Activated naive CD8-positive, alpha-beta T cell treated with anti-CD3 and anti-CD28 coated beads, Interleukin-2, amount 10 ng/mL, durations not matched to agents 7 days and 5 days (primary cell): ENCODE measurements around the gene CSNK1E. TPM values are rescaled to one million over a fixed set of nuclear protein-coding genes. Genes with fewer than 3 reads are reported as not detected.

Experiments
- ATAC-seq: fragments of 150-1000 bp; cut with Tn5 transposase; one replicate; pipeline ENCODE4 v1.10.0; 2021; ENCODE audit warnings: low read depth, moderate library complexity
- POLR2A ChIA-PET: fragments of 350-600 bp; sonication (Branson Sonifier 250); formaldehyde crosslinking; loops from one replicate; lab custom pipeline; 2021; ENCODE audit warnings: antibody characterized with exemption; lab: Charles Lee
- DNase-seq: peaks from one replicate; pipeline ENCODE4 v3.0.0; 2021
- H3K27ac Mint-ChIP-seq: one replicate; pipeline ENCODE4 v1.8.0; 2022; ENCODE audit warnings: mild to moderate bottlenecking, mixed read lengths
- H3K27me3 Mint-ChIP-seq: one replicate; pipeline ENCODE4 v1.8.0; 2022; ENCODE audit warnings: mild to moderate bottlenecking, moderate library complexity, mixed read lengths
- H3K36me3 Mint-ChIP-seq: one replicate; pipeline ENCODE4 v1.8.0; 2021; ENCODE audit warnings: mild to moderate bottlenecking, mixed read lengths
- H3K4me1 Mint-ChIP-seq: one replicate; pipeline ENCODE4 v1.8.0; 2021; ENCODE audit warnings: mixed read lengths
- H3K4me3 Mint-ChIP-seq: one replicate; pipeline ENCODE4 v1.8.0; 2022; ENCODE audit warnings: mild to moderate bottlenecking, moderate library complexity, mixed read lengths
- H3K9me3 Mint-ChIP-seq: one replicate; pipeline ENCODE4 v1.8.0; 2021; ENCODE audit warnings: mixed read lengths
- total RNA-seq, 2 experiments: library from RNA; stranded (reverse); gene quantifications; one replicate each; pipeline ENCODE4 v1.2.3, GENCODE V29; 2021

Gene CSNK1E
- total RNA-seq, 2 experiments from 2014 or later: 98.5 to 99.3 TPM

DNA sequence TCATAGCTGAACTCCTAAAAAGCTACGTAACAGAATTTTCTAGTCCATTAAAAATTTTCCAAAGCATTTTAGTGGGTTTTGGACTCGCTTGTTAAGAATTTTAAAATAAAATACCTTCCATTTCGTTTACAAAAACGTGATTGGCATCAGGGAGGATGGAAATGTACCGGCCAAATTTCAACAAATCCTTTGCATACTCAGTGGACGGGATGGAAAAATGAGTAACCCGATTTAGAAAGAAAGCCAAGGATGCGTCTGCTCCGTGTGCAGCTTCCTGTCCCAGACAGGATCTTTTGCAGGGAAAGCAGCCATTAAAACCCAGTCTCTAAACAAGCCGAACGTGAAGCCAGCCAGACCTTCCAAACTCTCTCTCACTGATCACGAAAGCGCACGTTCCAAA is 60.1 kb downstream of the CSNK1E start:
- Mint-ChIP-seq H3K4me1 (peaks cover 2% of the 10 kb centered on the region), H3K4me3 (no peak overlapping the region), H3K27me3 (no peaks in the 10 kb centered on the region), H3K36me3 (no peaks in the 10 kb centered on the region), H3K9me3 (no peaks in the 10 kb centered on the region), H3K27ac (no peak overlapping the region)
- DNase-seq: no peak
- POLR2A ChIA-PET: interaction anchor here (0.7 kb wide), 1 partner anchor 11 kb away, joined by 4 read pairs; no protein-coding TSS in a partner anchor
- ATAC-seq: no peak

DNA sequence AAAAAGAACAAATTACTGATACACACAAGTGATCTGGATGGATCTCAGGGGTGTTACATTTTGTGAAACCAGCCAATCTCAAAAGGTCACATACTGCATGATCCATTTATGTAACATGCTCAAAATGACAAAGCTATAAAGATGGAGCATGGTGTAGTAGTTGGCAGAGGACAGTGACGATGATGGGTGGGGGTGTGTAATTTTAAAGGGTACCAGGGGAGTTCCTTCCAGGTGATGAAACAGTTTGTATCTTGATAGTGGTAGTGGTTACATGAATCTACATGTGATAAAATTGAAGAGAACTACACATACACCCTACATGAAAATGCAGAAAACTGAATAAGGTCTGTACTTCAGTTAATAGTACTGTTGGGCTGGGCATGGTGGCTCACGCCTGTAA is 61.5 kb downstream of the CSNK1E start:
- Mint-ChIP-seq H3K36me3 (no peaks in the 10 kb centered on the region), H3K27me3 (no peaks in the 10 kb centered on the region), H3K9me3 (no peaks in the 10 kb centered on the region), H3K27ac (no peak overlapping the region), H3K4me1 (peaks cover 2% of the 10 kb centered on the region), H3K4me3 (no peak overlapping the region)
- no peak for DNase-seq
- POLR2A ChIA-PET: no interaction called here
- ATAC-seq: no peak

DNA sequence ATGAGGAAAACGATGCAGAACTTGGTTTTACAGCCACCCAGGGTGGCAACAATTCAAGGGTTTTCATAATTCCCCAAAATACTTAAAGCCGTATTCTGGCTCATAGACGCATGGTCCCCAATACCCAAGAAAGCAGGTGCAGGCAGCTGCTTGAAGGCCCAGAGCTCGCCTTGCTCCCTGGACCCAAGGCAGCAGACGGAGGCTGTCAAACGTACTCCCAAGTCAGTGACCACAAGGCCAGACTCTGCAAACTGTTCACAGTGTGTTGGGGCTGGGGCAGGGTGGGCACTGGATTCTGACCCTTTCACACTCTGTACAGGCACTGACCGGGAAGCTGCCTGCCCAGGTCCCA is 65.9 kb downstream of the CSNK1E start:
- peaks cover 2% of the 10 kb centered on the region for H3K36me3 Mint-ChIP-seq
- no peaks in the 10 kb centered on the region for H3K9me3 Mint-ChIP-seq
- no peak overlapping the region for H3K4me3 Mint-ChIP-seq
- no peak overlapping the region for H3K27ac Mint-ChIP-seq
- H3K4me1 Mint-ChIP-seq: peaks cover 2% of the 10 kb centered on the region
- POLR2A ChIA-PET: no interaction called here
- H3K27me3 Mint-ChIP-seq: no peaks in the 10 kb centered on the region
- DNase-seq: no peak
- no peak for ATAC-seq

DNA sequence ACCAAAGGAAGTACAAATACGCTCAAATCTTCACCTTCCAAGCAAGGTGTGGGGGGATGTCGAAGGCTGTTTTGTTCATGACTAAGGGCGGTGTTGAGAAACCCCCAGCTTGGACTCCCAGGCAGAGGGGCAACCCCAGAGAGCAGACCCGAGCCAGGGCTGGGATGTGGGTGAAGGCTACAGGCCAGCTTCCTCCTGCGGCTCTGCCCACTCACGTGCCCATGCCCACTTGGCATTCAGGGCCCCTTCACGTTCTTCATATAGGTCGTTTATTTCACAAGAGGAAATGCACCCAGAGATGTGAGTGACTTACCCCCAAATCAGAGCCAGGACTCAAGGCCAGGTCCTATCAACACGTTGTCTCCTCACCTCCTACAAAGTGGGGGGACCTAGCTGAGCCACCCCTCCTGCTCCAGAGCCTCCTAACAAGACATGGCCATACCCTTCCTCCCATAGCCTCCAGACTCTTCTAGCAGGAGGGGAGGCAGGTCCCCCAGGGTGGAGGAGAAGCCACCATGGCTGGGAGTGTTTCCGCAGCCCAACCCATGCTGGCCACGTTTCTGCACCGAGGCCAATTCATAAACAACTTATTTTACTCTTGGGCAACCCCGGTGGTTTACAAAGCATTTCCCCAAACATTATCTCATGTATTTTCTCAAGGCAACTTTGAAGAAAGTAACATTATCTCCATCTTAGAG is 66.4 kb downstream of the CSNK1E start:
- H3K4me3 Mint-ChIP-seq: no peak overlapping the region
- no peaks in the 10 kb centered on the region for H3K27me3 Mint-ChIP-seq
- no peak overlapping the region for H3K27ac Mint-ChIP-seq
- no peaks in the 10 kb centered on the region for H3K9me3 Mint-ChIP-seq
- no peak for ATAC-seq
- POLR2A ChIA-PET: no interaction called here
- no peak for DNase-seq
- peaks cover 2% of the 10 kb centered on the region for H3K4me1 Mint-ChIP-seq
- peaks cover 2% of the 10 kb centered on the region for H3K36me3 Mint-ChIP-seq

DNA sequence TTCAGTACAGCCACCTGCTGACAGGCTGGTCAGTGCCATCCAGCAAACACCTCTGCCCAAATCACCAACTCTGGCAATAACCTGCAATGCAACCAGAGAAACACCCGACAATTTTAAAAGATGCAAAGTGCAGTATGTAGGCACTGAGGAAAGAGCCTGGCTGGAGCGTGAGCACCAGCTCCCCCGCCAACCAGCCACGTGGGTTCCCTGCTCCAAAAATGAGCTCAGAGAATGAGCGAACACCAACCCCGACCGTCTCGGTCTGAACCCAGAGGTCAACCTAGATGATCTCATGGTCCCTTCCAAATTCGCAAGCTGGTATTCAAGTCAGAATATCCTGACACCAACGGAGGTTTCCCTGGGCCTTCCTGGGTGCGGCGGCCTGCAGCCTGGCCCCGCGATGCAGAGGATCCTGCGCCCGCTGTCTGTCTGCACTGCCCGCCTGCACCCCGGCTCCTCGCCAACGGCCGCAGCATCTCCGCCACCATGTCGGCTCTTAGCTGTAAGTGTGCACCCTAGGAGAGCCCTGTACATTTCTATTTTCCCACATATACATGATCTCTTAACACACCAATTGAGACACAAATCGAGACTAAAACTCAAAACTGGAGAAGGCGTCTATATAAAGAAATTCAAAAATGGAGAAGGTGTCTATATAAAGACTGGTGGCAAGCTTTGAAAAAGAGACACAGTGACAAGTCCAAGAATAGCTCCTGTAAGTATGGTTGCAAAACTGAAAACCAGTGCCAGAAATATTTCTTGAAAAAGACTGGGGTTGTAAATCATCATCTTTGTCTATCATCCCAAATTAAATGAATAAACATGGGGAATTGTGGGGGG is 67.2 kb downstream of the CSNK1E start:
- DNase-seq (no peak), ATAC-seq (no peak)
- H3K27ac Mint-ChIP-seq: no peak overlapping the region
- peaks cover 2% of the 10 kb centered on the region for H3K36me3 Mint-ChIP-seq
- H3K27me3 Mint-ChIP-seq: no peaks in the 10 kb centered on the region
- peaks cover 2% of the 10 kb centered on the region for H3K4me1 Mint-ChIP-seq
- POLR2A ChIA-PET: no interaction called here
- H3K4me3 Mint-ChIP-seq: no peak overlapping the region
- no peaks in the 10 kb centered on the region for H3K9me3 Mint-ChIP-seq

DNA sequence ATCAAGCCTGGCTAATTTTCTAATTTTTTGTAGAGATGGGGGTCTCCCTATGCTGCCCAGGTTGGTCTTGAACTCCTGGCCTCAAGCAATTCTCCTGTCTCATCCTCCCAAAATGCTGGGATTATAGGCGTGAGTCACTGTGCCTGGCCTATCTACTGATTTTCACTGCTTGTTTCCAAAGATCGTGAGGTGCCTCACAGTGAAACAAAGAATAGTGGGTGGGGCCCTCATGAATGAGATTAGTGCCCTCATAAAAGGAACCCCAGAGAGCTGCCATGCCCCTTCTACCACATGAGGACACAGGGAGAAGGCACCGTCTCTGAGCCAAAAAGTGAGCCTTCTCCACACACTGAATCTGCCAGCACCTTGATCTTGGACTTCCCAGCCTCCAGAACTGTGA is 67.9 kb downstream of the CSNK1E start:
- POLR2A ChIA-PET: no interaction called here

DNA sequence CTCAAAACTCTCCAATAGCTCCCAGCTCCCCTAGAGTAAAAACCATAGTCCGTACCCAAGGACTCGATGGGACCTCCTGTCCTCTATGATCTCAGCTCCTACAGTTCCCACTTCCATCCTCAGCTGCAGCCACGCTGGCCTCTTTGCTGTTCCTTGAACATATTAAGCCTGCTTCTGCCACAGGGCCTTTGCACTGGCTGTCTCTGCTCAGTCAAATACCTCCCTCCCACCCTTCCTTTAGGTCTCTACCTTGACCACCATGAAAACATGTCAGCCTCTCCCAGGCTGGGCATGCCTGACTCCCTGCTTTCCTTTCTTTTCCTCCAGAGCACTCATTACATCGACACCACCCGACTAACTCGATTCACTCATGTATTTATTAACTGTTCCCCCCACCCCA is 69.0 kb downstream of the CSNK1E start:
- H3K36me3 Mint-ChIP-seq: peaks cover 5% of the 10 kb centered on the region
- no peaks in the 10 kb centered on the region for H3K27me3 Mint-ChIP-seq
- H3K4me1 Mint-ChIP-seq: peaks cover 5% of the 10 kb centered on the region
- ATAC-seq (no peak), DNase-seq (no peak)
- no peaks in the 10 kb centered on the region for H3K9me3 Mint-ChIP-seq
- H3K27ac Mint-ChIP-seq: no peak overlapping the region
- no peak overlapping the region for H3K4me3 Mint-ChIP-seq
- POLR2A ChIA-PET: no interaction called here

More for the DNA sequence above, 67.9 kb downstream of the CSNK1E start:
- no peaks in the 10 kb centered on the region for H3K9me3 Mint-ChIP-seq
- DNase-seq (no peak), ATAC-seq (no peak)
- H3K27ac Mint-ChIP-seq: no peak overlapping the region
- H3K27me3 Mint-ChIP-seq: no peaks in the 10 kb centered on the region
- peaks cover 2% of the 10 kb centered on the region for H3K4me1 Mint-ChIP-seq
- peaks cover 2% of the 10 kb centered on the region for H3K36me3 Mint-ChIP-seq
- no peak overlapping the region for H3K4me3 Mint-ChIP-seq

DNA sequence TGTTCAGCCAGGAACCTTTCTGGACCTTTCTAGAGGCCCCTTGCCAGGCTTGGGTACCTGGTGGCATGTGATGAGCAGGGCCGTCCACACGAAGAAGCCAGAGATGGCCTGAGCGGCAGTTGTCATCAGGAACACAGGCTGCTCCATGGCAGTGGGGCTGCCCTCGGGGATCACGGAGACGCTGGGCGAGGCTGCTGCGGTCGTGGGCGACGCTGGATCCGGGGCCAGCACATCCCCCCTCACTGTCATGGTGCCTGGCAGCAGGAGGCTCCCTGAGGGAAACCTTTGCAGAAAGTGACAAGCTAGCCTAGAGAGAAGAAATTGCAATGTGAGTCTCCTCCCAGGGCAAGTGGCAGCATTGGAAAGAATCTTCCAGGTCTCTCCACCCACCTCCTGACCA is 69.5 kb downstream of the CSNK1E start:
- H3K27ac Mint-ChIP-seq: no peak overlapping the region
- no peak for ATAC-seq
- no peak overlapping the region for H3K4me3 Mint-ChIP-seq

DNA sequence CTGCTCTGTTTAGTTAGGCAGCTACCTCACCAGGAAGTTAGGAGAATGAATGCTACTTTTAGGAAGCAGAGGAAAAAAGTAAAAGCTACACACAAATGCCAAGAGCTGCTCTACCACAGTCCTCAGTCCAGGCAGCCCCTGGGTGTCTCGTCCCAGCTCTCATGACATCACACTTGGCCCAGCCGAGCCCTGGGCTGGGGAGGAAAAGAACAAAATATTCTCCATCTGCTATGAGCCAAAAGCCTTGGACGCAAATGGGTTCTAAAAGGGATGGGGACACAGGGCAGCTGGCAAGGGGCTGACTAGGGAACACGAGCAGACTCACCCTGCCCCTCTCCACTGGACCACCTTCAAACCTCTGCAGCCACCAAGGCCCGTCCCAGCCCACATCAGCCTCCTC is 70.5 kb downstream of the CSNK1E start:
- H3K27ac Mint-ChIP-seq: no peak overlapping the region

More for the DNA sequence above, 69.5 kb downstream of the CSNK1E start:
- Mint-ChIP-seq H3K4me1 (peaks cover 5% of the 10 kb centered on the region), H3K27me3 (no peaks in the 10 kb centered on the region), H3K36me3 (peaks cover 5% of the 10 kb centered on the region), H3K9me3 (no peaks in the 10 kb centered on the region)
- DNase-seq: no peak
- POLR2A ChIA-PET: no interaction called here

DNA sequence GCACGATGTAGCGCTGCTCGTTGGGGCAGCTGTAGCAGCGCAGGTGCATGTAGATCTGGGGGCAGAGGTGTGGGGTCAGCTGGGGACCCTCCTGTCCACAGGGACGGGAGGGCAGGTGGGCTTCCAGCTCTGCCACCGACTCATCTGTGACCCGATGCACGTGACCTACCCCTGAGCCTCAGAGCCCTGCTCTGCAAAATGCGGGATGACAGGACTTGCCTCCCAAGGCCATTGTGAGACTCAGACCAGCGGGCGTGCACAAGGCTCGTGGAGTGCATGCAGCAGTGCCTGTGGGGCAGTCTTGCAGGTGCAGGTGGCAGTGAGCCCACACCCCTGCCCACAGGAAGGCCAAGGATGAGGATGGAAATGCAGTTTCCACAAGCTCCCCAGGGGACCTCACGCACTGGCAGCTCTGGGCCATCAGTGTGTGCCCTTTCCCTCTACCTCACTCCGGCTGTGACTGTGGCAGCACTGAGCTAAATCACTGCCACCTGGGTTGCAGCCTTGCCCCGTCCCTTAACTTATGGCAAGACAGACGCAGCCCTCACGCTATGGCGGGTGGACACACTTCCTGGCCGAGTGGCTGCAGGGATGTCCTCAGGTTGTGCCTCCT is 71.1 kb downstream of the CSNK1E start:
- DNase-seq (no peak), ATAC-seq (no peak)
- Mint-ChIP-seq H3K27ac (no peak overlapping the region), H3K4me3 (no peak overlapping the region), H3K36me3 (peaks cover 5% of the 10 kb centered on the region), H3K4me1 (peaks cover 5% of the 10 kb centered on the region), H3K9me3 (no peaks in the 10 kb centered on the region), H3K27me3 (no peaks in the 10 kb centered on the region)
- POLR2A ChIA-PET: no interaction called here

More for the DNA sequence above, 70.5 kb downstream of the CSNK1E start:
- ATAC-seq (no peak), DNase-seq (no peak)
- Mint-ChIP-seq H3K4me3 (no peak overlapping the region), H3K36me3 (peaks cover 5% of the 10 kb centered on the region), H3K27me3 (no peaks in the 10 kb centered on the region), H3K9me3 (no peaks in the 10 kb centered on the region), H3K4me1 (peaks cover 5% of the 10 kb centered on the region)
- POLR2A ChIA-PET: no interaction called here

DNA sequence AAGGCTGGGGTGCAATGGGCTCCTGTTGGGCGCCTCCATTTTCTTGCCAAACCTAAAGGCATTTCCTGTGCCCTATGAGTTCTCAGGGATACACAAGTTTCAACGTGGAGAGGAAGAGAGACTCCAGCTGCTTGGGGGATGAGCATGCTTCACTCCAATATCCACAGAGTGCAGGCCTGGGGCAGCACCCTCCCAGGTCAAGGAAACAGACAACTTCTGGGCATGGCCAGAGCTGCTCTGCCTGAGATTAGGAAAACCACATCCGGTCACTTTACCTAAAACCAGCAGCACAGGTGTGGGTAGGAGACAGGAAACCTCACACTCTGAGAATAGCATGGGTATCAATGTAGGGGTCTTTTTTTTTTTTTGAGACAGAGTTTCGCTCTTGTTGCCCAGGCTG is 73.1 kb downstream of the CSNK1E start:
- Mint-ChIP-seq H3K27me3 (no peaks in the 10 kb centered on the region), H3K9me3 (no peaks in the 10 kb centered on the region), H3K27ac (no peak overlapping the region), H3K36me3 (peaks cover 5% of the 10 kb centered on the region), H3K4me3 (no peak overlapping the region), H3K4me1 (peaks cover 5% of the 10 kb centered on the region)
- POLR2A ChIA-PET: no interaction called here
- no peak for DNase-seq
- ATAC-seq: no peak

DNA sequence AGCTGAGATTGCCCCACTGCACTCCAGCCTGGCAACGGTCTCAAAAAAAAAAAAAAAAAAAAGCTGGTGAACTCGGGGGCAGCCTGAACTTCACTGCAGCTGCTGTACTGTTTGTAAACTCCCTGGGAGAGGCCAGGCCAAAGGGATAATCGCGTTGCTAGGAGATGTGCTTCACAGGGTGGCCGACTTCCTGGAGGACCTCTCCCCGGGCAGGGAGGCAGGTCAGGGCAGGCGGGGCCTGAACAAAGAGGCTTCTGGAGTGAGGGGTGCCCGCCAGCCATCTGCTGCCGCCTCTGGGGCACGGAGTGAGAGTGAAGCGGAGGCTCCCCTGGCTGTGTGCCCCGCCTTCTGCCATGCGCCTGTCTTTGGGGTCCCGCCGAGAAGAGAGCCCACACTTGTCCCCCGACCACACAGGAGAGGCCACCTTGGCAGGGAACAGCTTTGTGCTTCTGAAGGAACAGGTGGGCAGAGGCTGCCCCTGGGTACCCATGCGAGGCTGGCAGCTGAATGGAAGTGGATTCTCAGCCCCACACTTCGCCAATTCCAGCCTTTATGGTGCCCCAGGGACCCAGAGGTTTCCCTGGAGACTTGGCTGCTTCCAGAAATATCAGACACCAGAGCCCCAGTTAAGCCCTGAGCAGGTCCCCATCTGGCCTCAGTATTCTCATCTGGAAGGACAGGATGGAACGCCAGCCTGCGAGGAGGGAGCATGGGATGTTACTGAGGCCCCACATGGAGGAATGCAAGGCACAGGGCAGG is 74.0 kb downstream of the CSNK1E start:
- POLR2A ChIA-PET: no interaction called here
- DNase-seq (no peak), ATAC-seq (no peak)
- Mint-ChIP-seq H3K36me3 (peaks cover 4% of the 10 kb centered on the region), H3K4me3 (no peak overlapping the region), H3K4me1 (peaks cover 3% of the 10 kb centered on the region), H3K27me3 (no peaks in the 10 kb centered on the region), H3K27ac (no peak overlapping the region), H3K9me3 (no peaks in the 10 kb centered on the region)

DNA sequence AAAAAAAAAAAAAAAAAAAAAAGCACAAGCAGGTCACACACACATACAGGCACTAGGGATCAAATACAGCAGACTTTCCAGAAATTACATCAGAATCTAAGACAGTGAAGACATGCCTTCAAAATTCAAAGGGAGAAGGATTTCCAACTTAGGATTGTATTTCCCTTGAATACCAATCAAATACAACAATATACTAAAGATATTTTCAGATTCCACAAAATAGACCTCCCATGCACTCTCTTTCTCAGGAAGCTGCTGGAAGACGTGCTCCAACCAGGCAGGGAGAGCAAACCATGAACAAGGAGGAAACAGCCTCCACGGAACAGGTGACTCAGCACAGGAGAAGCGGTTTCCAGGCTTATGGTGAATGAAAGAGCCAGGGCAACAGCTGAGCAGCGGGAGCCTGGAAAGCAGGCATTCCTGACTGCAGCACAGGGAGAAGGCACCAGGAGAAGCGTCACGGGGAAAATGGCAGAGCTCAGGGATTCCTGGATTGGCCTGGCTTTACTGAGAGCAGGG is 76.4 kb downstream of the CSNK1E start:
- Mint-ChIP-seq H3K27ac (no peak overlapping the region), H3K9me3 (no peaks in the 10 kb centered on the region), H3K4me3 (no peak overlapping the region), H3K4me1 (peaks cover 3% of the 10 kb centered on the region), H3K27me3 (no peaks in the 10 kb centered on the region), H3K36me3 (peaks cover 4% of the 10 kb centered on the region)
- POLR2A ChIA-PET: interaction anchor here (0.7 kb wide), 1 partner anchor 86 kb away, joined by 3 read pairs; no protein-coding TSS in a partner anchor
- ATAC-seq (no peak), DNase-seq (no peak)
